NCI-H774 (cell line): Measurements from ENCODE around the gene GJA10.

Experiments used
- DNase-seq: peaks from one replicate; lab custom pipeline; 2025; lab: John Stamatoyannopoulos, UW

The GJA10 gene

GRCh38 chr6:89944826-89945407 is 50.6 kb downstream of the GJA10 start:
- no peak for DNase-seq
